Fibroblast of gingiva (primary cell): ENCODE results near the gene CFAP221.
A peak's percentile ranks its signal among the peaks of the same experiment; 100 is the strongest.

Experiments used
- DNase-seq: peaks from one replicate; pipeline ENCODE4 v3.0.0-alpha.2; 2011; ENCODE audit warnings: low read depth

CFAP221 gene

DNA sequence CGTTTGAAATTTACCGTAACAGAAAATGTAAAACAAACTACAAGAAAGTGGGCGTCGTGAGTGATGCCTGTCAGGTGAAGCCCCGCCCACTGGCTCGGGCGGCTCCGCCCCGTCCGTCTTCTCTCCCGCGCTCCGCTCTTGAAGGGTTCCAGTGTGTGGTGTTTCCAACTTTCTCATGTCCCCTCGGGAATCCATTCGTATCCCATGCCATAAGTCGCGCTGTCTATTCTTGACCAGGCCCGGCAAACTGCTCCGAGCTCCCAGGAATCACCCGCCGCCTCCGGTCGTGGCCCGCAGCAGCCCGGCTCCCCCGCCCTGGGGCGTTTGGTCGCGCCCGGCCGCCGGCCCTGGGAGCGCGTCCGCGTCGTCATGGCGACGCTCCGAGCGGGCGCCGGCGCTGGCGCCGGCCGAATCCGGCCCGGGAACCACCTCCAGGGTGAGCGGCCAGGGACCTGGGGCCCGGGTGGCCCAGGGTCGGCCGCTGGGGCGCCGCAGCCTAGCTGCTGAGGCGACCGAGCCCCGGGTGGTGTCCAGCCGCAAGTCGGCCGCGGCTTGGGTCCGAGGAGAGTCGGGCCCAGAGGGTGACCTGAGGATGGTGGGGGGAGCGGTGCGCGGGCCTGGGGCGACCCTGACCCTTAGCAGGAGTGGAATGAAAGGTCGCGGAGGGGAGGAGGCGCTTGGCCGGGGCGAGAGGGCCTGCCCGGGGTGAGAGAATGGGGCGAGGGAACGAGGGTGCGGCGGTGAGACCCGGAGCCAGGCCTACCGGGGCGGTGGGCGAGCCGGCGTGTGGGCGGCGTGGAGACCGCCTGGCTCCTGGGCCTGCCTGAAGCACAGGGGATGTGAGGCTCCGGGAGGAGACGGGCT is at the start of gene CFAP221:
CFAP221 (plus strand) TSS at position 375 of the 864 bp plus-strand sequence. CDS start 1,683 bp downstream, outside the sequence.
- DNase-seq = peak; percentile 47

DNA sequence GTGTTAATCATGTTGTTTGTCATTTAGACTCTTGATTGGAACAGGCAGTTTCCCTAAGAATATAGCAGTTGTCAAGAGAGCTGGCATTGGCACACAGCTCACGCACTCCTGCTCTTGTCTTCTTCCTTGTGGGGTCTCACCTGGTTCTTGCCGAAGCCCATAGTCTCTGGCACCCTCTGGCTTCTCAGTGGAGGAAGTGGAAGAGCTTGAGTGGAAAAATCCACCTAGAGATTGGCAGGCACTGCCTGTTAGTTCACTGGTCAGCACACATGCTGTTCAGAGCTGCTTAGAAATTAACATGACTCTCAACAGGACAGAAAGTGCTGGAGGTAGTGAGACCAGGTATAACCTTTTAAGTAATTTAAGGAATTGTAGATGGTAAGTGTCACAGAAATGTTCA is 48.3 kb upstream of the CFAP221 start:
- DNase-seq = no peak

DNA sequence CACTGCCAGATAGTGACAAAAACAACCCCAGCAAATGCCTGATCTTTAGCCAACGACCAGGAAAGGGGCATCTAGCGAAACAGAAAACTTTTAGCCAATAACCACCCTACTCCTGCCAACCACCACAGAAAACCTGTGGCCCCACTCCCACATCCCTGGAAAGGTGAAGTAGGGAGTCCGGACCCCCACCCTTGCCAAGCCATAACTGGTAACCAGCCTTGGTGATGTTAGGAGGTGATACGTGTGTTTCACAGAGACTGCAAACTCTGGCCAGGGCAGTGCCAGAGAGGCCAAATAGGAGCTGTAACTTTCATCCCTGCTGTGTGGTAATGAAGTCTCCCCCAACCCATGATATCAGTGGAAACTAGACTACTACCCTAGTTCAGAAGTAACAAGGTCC is 47.6 kb upstream of the CFAP221 start:
- no peak for DNase-seq

- DNase-seq = no peak
These were observed 35.5 kb upstream of the CFAP221 start for GRCh38 chr2:119508756-119509155.

GRCh38 chr2:119511989-119512388 is 32.3 kb upstream of the CFAP221 start:
- DNase-seq = no peak

GRCh38 chr2:119512946-119513345 is 31.3 kb upstream of the CFAP221 start:
- DNase-seq = no peak

- no peak for DNase-seq
These were observed 30.4 kb upstream of the CFAP221 start for GRCh38 chr2:119513832-119514231.

- no peak for DNase-seq
These were observed 28.1 kb upstream of the CFAP221 start for GRCh38 chr2:119516121-119516520.

GRCh38 chr2:119517433-119517832 is 26.8 kb upstream of the CFAP221 start:
- no peak for DNase-seq

- DNase-seq = no peak
These were observed 25.7 kb upstream of the CFAP221 start for GRCh38 chr2:119518401-119519056.

- DNase-seq = no peak
These were observed 25.2 kb upstream of the CFAP221 start for GRCh38 chr2:119519057-119519408.

- DNase-seq = no peak
These were observed 23.4 kb upstream of the CFAP221 start for GRCh38 chr2:119520696-119521432.

DNA sequence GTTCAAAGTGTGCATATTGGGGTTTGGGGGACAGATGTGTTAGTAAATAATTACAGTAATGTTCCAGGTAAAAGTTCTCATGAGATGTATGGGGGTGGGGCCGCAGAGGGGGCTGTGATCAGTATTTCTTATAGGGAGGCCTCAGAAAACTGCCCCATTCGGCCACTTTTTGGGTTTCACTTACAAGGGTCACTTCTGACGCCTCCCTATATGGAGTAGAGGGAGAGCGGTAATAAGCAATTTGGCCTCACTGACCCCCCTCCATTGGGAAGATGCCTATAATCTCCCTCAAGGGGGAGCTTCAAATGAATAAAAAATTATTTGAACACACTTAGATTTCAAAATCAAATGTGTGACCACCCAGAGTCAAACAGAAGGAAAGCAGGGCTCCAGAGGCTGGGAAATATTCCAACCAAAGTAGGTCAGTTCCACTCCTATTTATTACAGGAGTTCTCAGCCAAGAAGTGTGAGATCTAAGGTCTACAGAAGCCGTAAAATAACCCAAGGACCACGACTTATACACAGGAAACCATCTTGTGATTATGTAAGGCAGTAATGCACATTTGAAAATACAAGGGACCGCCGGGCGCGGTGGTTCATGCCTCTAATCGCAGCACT is 22.7 kb upstream of the CFAP221 start:
- no peak for DNase-seq

GRCh38 chr2:119522671-119523070 is 21.6 kb upstream of the CFAP221 start:
- DNase-seq = no peak

DNA sequence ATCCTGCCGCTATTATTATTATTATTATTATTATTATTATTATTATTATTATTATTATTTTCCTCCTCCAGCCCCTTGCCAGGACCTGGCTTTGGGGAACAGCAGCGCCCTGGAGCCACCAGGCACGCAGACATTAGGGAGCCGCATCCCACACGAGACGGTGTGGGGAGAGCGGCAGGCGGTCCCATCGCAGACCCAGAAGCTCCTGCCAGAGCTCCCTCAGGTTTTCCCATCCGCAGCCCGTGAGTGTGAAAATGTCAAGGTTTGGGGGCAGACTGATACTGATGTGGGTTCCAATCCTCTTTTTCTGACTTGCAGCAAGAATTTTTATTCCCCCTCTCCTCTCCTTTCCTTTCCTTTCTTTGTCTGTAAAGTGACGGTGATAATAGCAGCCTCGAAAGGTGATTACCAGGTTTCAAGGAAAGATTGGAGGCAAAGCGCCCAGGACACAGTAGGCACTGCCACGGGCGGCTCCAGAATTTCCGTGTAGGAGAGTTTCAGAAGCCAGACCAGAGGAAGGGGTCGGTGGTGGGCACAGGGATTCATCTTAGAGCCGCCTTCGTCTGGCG is 20.8 kb upstream of the CFAP221 start:
- DNase-seq = no peak

- no peak for DNase-seq
These were observed 20.1 kb upstream of the CFAP221 start, which contains the start of gene SCTR for GRCh38 chr2:119523952-119524694. SCTR (minus strand) TSS chr2:119524483; CDS start chr2:119524226, 257 bp downstream.

GRCh38 chr2:119525614-119526013 is 18.6 kb upstream of the CFAP221 start:
- no peak for DNase-seq

DNA sequence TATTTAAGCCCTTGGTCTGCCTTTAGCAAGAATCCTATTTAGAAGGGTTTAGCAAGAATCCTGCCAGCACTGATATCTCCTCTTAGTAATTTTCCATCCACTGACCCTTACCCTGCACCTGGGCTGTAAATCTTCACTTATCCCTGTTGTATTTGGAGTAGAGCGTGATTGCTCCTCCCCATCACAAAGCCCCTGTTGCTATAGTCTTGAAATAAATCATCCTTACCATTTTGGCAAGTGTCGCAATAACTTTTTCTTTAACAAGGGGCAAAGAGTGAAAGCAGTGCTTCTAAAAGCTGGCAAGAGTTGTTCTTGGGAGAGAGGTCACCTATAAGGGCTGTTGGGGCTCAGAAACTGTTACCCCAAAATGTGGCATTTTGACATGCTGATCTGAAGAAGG is 16.2 kb upstream of the CFAP221 start:
- DNase-seq = no peak

- DNase-seq = no peak
These were observed 13.0 kb upstream of the CFAP221 start for GRCh38 chr2:119531292-119531691.

GRCh38 chr2:119533560-119533959 is 10.7 kb upstream of the CFAP221 start:
- no peak for DNase-seq

- DNase-seq = no peak
These were observed 8.0 kb upstream of the CFAP221 start for GRCh38 chr2:119536211-119536610.
